Colonic mucosa (tissue), 4 donors: ENCODE data around the gene PPP2R5B. TPM values are rescaled to one million over a fixed set of nuclear protein-coding genes. Genes with fewer than 3 reads are reported as not detected.

Source experiments
- DNase-seq: peaks from one replicate; pipeline ENCODE4 v3.0.0-alpha.2; 2020
- H3K27ac ChIP-seq: fragments of 200-600 bp; one replicate; pipeline ENCODE4 v1.8.0; 2021
- H3K27me3 ChIP-seq: fragments of 200-600 bp; one replicate; pipeline ENCODE4 v1.8.0; 2021
- H3K36me3 ChIP-seq: fragments of 200-600 bp; one replicate; pipeline ENCODE4 v1.8.0; 2021
- H3K4me1 ChIP-seq: fragments of 200-600 bp; one replicate; pipeline ENCODE4 v1.8.0; 2021; ENCODE audit warnings: mild to moderate bottlenecking
- H3K4me3 ChIP-seq: fragments of 200-600 bp; one replicate; pipeline ENCODE4 v1.8.0; 2021
- H3K9ac ChIP-seq, 2 donors: one replicate each; pipeline ENCODE4 v1.7.0; 2013; ENCODE audit warnings: control low read depth in 2 of 2, low read depth in 2 of 2, low read length in 2 of 2
- H3K9me3 ChIP-seq: fragments of 200-600 bp; one replicate; pipeline ENCODE4 v1.8.0; 2021
- CTCF ChIP-seq: fragments of 200-600 bp; IDR thresholded peaks from one replicate; pipeline ENCODE4 v1.8.0; 2022; ENCODE audit warnings: antibody characterized with exemption, mild to moderate bottlenecking
- intact Hi-C: fragments of 100-400 bp; cut with DNase I; formaldehyde crosslinking; loops from one replicate; pipeline ENCODE4 v1.14.1; 2022
- total RNA-seq, 2 donors: library from RNA; stranded (reverse); fragmentation: NEBNext Ultra II Directional in 1 of 2; extraction: Animal tissue kit (Norgen Biotek cat#: 25700) in 1 of 2; gene quantifications; one replicate each; pipeline ENCODE4 v1.2.1, GENCODE V29; 2021
- donor health status: healthy.
- donor health status: DM: no; HTN: no; CAD: no.
- donor health status: DM: no; HTN: no; CAD: no.

PPP2R5B gene
- total RNA-seq, 2 donors from 2014 or later, result 18.6 to 36.1 TPM

- DNase-seq, result peak; percentile 36
- H3K27me3 ChIP-seq, result no peaks in the 10 kb centered on the region
- peaks cover 28% of the 10 kb centered on the region for H3K4me1 ChIP-seq
- intact Hi-C loops, result no loop called here
- H3K27ac ChIP-seq, result peak overlapping the region; percentile 88
- no peaks in the 10 kb centered on the region for H3K9me3 ChIP-seq
- H3K4me3 ChIP-seq, result peak overlapping the region; percentile 94
- peak overlapping the region; percentile 92 to 94 for H3K9ac ChIP-seq
- TF ChIP-seq CTCF, result no peak
- H3K36me3 ChIP-seq, result no peaks in the 10 kb centered on the region
Observed at GRCh38 chr11:64877390-64878222, 46.9 kb upstream of the PPP2R5B start.

- peaks cover 22% of the 10 kb centered on the region for H3K4me1 ChIP-seq
Observed at GRCh38 chr11:64878223-64878493, 46.3 kb upstream of the PPP2R5B start.

GRCh38 chr11:64878494-64879243 is 45.8 kb upstream of the PPP2R5B start, which contains the start of gene EHD1:
Gene EHD1, minus strand, starts transcription at chr11:64878621. Its CDS starts 157 bp downstream, at chr11:64878464.
- intact Hi-C loops, result no loop called here
- Histone ChIP-seq H3K36me3 (no peaks in the 10 kb centered on the region), H3K4me1 (peaks cover 18% of the 10 kb centered on the region), H3K27ac (peak within 1 kb of the TSS; percentile 88), H3K27me3 (no peaks in the 10 kb centered on the region), H3K9me3 (no peaks in the 10 kb centered on the region), H3K9ac (peak within 1 kb of the TSS; percentile 93 to 94), H3K4me3 (peak within 1 kb of the TSS; percentile 94)
- peak; percentile 99 for DNase-seq
- no peak for TF ChIP-seq CTCF

More at GRCh38 chr11:64878223-64878493, 46.3 kb upstream of the PPP2R5B start:
- no peaks in the 10 kb centered on the region for H3K36me3 ChIP-seq
- no peak for TF ChIP-seq CTCF
- H3K27me3 ChIP-seq, result no peaks in the 10 kb centered on the region
- intact Hi-C loops, result no loop called here
- H3K4me3 ChIP-seq, result peak overlapping the region; percentile 94
- no peaks in the 10 kb centered on the region for H3K9me3 ChIP-seq
- H3K9ac ChIP-seq, result peak overlapping the region; percentile 92 to 94
- DNase-seq, result no peak
- peak overlapping the region; percentile 88 for H3K27ac ChIP-seq

- Histone ChIP-seq H3K4me3 (peak overlapping the region; percentile 94), H3K36me3 (no peaks in the 10 kb centered on the region), H3K9ac (peak overlapping the region; percentile 87 to 93), H3K4me1 (peaks cover 18% of the 10 kb centered on the region), H3K27ac (peak overlapping the region; percentile 88), H3K9me3 (no peaks in the 10 kb centered on the region), H3K27me3 (no peaks in the 10 kb centered on the region)
- intact Hi-C loops, result no loop called here
- peak; percentile 49 for DNase-seq
- no peak for TF ChIP-seq CTCF
Observed at GRCh38 chr11:64879244-64879900, 45.1 kb upstream of the PPP2R5B start.

- peak overlapping the region; percentile 88 for H3K27ac ChIP-seq
- intact Hi-C loops, result no loop called here
Observed at GRCh38 chr11:64880240-64881001, 44.1 kb upstream of the PPP2R5B start.

More at GRCh38 chr11:64880240-64881001, 44.1 kb upstream of the PPP2R5B start:
- no peak for TF ChIP-seq CTCF
- H3K36me3 ChIP-seq, result no peaks in the 10 kb centered on the region
- H3K9ac ChIP-seq, result peak overlapping the region in 1 of 2 donors; percentile 19
- no peak overlapping the region for H3K4me3 ChIP-seq
- DNase-seq, result no peak
- peaks cover 18% of the 10 kb centered on the region for H3K4me1 ChIP-seq
- H3K27me3 ChIP-seq, result no peaks in the 10 kb centered on the region
- H3K9me3 ChIP-seq, result no peaks in the 10 kb centered on the region
